Stimulated activated naive CD8-positive, alpha-beta T cell treated with anti-CD3 and anti-CD28 coated beads, Interleukin-15, Interleukin-2, amounts not matched to agents 100 U/mL and 50 U/mL, for 24 hours (primary cell): ENCODE measurements around the gene RAPGEF4.

Experiments used
- ATAC-seq: fragments of 150-1000 bp; cut with Tn5 transposase; one replicate; pipeline ENCODE4 v1.10.0; 2021
- DNase-seq: peaks from one replicate; pipeline ENCODE4 v3.0.0; 2021

RAPGEF4 gene

DNA sequence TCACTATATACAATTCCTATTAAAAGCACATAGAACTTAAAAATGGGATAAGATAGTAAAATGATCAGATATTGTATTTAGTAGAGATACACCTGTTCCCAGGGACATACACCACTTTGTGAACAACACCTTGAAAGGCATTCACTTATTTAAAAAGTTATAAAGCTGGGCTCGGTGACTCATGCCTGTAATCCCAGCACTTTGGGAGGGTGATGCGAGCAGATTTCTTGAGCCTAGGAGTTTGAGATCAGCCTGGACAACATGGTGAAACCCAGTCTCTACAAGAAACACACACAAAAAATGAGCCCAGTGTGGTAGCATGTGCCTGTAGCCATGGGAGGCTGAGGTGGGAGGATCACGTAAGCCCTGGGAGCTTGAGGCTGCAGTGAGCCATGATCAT lies 90.9 kb downstream of the RAPGEF4 start:
- DNase-seq (no peak), ATAC-seq (no peak)

DNA sequence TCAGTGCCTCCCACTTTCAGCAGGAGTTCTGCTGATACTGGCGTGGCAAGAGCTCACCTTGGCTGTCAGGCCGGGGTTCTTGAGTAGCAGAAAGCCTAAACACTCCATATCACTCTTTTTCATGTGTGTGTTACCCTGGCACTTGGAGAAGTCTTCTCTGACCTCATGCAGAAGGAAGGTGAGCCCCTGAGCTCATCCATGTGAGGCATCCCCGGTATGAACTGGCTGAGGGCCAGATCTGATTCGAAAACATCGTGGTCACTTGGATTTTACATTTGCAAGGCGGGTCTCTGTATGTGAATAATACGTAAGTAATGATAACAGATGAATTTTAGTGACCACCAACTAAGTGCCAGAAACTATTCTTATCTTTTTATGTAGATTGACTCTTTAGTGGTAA lies 93.6 kb downstream of the RAPGEF4 start:
- DNase-seq (no peak), ATAC-seq (no peak)

DNA sequence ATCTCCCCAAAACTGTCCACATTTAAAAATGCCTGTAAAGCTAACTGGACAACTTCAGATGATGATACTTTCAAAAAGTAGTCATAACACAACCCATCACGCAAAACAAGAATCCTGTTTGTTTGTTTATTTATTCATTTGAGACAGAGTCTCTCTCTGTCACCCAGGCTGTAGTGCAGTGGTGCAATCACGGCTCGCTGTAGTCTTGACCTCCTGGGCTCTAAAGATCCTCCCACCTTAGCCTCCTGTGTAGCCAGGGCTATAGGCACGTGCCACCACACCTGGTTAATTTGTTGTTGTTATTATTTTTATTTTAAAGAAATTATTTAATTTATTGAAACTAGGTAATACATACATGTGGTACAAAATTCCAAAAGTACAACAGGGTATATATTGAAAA lies 94.8 kb downstream of the RAPGEF4 start:
- DNase-seq (no peak), ATAC-seq (no peak)

GRCh38 chr2:172833898-172834297 lies 98.3 kb downstream of the RAPGEF4 start:
- DNase-seq (no peak), ATAC-seq (no peak)

GRCh38 chr2:172834881-172835280 lies 99.2 kb downstream of the RAPGEF4 start:
- ATAC-seq (no peak), DNase-seq (no peak)

DNA sequence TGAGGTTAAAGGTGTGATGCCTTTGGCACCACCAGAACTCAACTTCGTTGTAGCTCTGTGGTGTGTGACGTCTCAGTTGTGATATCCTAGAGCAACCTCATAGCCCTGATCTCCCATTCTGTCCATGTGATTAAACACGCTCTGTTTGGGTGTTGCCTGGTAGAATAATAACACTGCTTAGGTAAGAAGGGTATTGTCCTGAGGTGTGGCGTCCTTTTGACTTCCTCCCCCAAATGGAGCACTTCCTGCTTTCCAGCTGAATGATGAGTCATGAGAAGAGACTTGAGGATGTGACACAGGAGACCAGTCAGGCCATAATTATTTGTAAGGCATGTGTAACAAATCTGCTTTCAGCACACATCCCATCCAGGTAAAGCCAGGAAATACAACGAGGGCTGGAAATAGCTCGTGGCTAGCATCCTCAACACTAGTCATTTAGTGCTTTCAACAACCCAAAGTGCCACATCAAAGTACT lies 100.7 kb downstream of the RAPGEF4 start:
- ATAC-seq (no peak), DNase-seq (no peak)

DNA sequence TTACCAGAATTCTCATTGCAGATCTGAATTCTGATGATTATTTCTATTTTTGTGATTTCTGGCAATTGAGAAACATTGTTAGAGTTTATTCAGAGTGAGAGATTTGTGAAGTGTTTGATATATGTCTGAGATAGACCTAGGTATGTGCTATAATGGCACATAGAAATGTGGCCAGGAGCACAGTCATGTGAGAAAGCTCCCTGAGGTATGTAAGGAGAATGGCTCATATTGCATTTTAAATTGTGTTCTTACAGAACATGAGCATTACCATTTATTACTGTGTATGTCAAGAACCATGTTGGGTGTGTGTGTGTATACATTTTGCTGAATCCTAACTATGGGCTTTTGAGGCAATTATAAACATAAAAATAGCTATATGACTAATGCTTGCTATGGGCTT lies 101.2 kb downstream of the RAPGEF4 start:
- DNase-seq: no peak
- ATAC-seq: no peak

- DNase-seq (no peak), ATAC-seq (no peak)
These were observed 103.8 kb downstream of the RAPGEF4 start for GRCh38 chr2:172839446-172839845.

- no peak for DNase-seq
- ATAC-seq: no peak
These were observed 107.0 kb downstream of the RAPGEF4 start for GRCh38 chr2:172842511-172843265.

- ATAC-seq: no peak
- DNase-seq: no peak
These were observed 107.6 kb downstream of the RAPGEF4 start for GRCh38 chr2:172843266-172843582.

- DNase-seq (no peak), ATAC-seq (no peak)
These were observed 108.5 kb downstream of the RAPGEF4 start for GRCh38 chr2:172843902-172844715.

GRCh38 chr2:172845028-172845630 lies 109.5 kb downstream of the RAPGEF4 start:
- ATAC-seq: no peak
- DNase-seq: no peak

- DNase-seq (no peak), ATAC-seq (no peak)
These were observed 110.9 kb downstream of the RAPGEF4 start for GRCh38 chr2:172846551-172846950.

- ATAC-seq: no peak
- no peak for DNase-seq
These were observed 111.5 kb downstream of the RAPGEF4 start for GRCh38 chr2:172847188-172847587.

DNA sequence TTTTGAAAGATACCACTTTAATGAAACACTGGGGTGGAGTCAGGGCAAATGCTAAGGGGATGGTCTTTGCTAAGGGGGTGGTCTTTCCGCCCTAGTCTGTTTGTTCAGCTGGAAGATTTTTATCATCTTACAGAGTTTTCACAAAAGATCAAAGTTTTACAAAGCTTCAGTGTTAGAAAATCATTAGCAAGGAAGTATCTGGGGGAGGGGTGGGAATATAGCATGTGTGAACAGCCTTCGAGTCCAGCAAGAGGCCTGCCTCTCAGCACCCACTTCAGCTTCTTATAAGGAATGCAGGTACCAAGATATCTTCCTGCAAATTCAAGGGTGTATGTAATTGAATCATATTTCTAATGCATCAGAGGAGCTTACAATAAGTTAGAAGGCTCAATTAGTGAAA lies 112.9 kb downstream of the RAPGEF4 start:
- DNase-seq (no peak), ATAC-seq (no peak)

GRCh38 chr2:172849519-172850217 lies 114.0 kb downstream of the RAPGEF4 start:
- no peak for ATAC-seq

DNA sequence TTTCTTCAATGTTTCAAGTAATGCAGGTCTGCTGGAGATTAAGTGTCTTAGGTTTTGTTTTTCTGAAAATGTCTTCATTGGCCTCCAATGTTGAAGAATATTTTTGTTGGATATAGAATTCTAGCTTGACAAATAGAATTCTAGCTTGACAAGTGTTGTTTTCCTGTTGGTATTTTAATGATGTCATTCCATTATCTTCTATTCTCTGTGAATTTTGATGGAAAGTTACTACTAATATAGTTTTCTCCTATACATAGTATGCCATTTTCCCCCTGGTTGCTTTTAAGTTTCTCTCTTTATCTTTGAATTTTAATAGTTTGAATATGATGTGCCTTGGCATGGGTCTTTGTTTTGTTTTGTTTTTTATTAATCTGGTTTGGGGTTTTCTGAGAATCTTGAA lies 119.9 kb downstream of the RAPGEF4 start:
- no peak for ATAC-seq
- DNase-seq: no peak

More at GRCh38 chr2:172849519-172850217, 114.0 kb downstream of the RAPGEF4 start:
- DNase-seq: no peak

DNA sequence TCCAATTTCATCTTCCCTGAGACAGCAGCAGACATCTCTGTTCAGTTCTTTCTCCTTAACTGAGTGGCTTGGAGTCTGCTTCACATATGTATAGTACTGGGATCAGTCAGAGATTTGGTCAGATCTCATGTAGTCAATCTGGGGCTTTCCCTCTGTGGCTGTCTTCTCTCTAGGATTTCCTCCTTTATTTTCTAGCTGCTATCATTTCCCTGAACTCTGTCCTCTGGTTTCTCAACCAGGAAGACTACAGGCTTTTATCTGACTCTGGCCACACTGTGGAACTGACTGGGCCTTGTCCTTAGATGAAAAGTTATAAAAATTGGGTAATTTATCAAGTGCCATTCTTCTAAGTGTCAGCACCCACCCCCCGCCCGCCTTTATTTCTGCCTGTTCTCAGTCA lies 121.0 kb downstream of the RAPGEF4 start:
- no peak for ATAC-seq

DNA sequence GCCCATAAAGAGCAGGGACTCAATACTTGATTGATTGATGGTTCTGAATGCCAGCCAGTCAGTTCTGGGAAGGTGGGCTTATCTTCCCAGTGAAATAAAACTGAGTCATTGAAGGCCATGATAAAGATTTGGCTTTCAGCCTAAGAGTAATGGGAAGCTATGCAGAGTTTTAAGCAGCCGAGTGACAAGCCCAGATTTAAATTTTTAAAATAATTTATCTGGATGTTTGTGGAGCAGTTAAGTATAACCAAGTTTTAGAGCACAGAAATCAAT lies 122.8 kb downstream of the RAPGEF4 start:
- ATAC-seq: no peak
- DNase-seq: no peak

More for the DNA sequence above, 121.0 kb downstream of the RAPGEF4 start:
- DNase-seq: no peak

- no peak for DNase-seq
- ATAC-seq: no peak
These were observed 124.1 kb downstream of the RAPGEF4 start for GRCh38 chr2:172859581-172860335.

GRCh38 chr2:172860336-172860707 lies 124.7 kb downstream of the RAPGEF4 start:
- ATAC-seq (no peak), DNase-seq (no peak)

DNA sequence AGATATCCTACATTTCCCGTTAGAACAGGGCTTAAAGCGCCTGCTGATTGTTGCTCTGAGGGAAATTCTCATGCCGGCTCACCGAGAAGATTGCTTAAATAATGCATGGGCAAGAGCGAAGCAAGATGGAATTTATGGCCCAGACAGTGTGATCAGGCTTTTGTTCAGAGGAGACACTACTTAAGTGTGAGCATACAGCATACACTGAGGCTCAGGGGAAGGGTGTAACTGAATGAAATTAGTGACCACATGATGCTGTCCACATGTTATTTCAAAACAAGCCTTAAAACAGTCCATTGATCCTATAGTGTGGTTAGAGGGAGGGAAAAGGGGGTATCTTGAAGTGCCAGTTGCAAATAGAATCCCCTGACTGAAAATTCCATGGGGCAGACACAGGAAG lies 125.5 kb downstream of the RAPGEF4 start:
- DNase-seq (no peak), ATAC-seq (no peak)
